ENCODE measurements around the gene CIDEA. TPM values are rescaled to one million over a fixed set of nuclear protein-coding genes. Genes with fewer than 3 reads are reported as not detected.

The CIDEA gene
- total and polyA plus RNA-seq, 3 donors from 2014 or later: 0.57 TPM; not detected in 2

- no peaks in the 10 kb centered on the region for H3K9me3 ChIP-seq
- TF ChIP-seq CTCF (IDR thresholded peaks at IDR 0.05) (no peak), POLR2A (IDR thresholded peaks at IDR 0.05) (no peak)
- H3K27ac ChIP-seq: no peak overlapping the region
- peaks cover 7% of the 10 kb centered on the region for H3K4me1 ChIP-seq
- DNase-seq: no peak
- WGBS, 2 donors: 76 to 92% methylated on average over 1 of the region's 1 CpG
- no peak overlapping the region for H3K4me3 ChIP-seq
- H3K27me3 ChIP-seq: no peaks in the 10 kb centered on the region
- no peaks in the 10 kb centered on the region for H3K36me3 ChIP-seq (ENCODE audit: low read depth, missing control alignments)
- intact Hi-C loops (cut with DNase I; ENCODE audit: low total_unique reads): loop anchor here (10.0 kb wide), 1 partner anchor 371 kb away; the partner anchor contains the start of gene SPIRE1
Observed at GRCh38 chr18:12283666-12284065, 29.5 kb downstream of the CIDEA start.

- intact Hi-C loops (cut with DNase I; ENCODE audit: low total_unique reads): loop anchor here (10.0 kb wide), 1 partner anchor 368 kb away; the partner anchor contains the start of gene SPIRE1
- no peak for TF ChIP-seq CTCF (IDR thresholded peaks at IDR 0.05)
- TF ChIP-seq POLR2A (IDR thresholded peaks at IDR 0.05): no peak
- no peak overlapping the region for H3K27ac ChIP-seq
- WGBS, 2 donors: 37 to 59% methylated on average over 26 to 30 of the region's 37 CpGs
- peaks cover 11% of the 10 kb centered on the region for H3K4me1 ChIP-seq
- no peak for DNase-seq
- H3K4me3 ChIP-seq: peak overlapping the region in 1 of 2 donors; percentile 52
- H3K27me3 ChIP-seq: no peaks in the 10 kb centered on the region
- no peaks in the 10 kb centered on the region for H3K9me3 ChIP-seq
- H3K36me3 ChIP-seq (ENCODE audit: low read depth, missing control alignments): no peaks in the 10 kb centered on the region
Observed at GRCh38 chr18:12287131-12287681, 33.0 kb downstream of the CIDEA start.

GRCh38 chr18:12287684-12288402, 33.7 kb downstream of the CIDEA start:
- WGBS, 2 donors: 2 to 4% methylated on average over 21 to 41 of the region's 41 CpGs
- H3K4me3 ChIP-seq: peak overlapping the region; percentile 34 to 52
- H3K4me1 ChIP-seq: peaks cover 11% of the 10 kb centered on the region
- H3K27ac ChIP-seq: peak overlapping the region in 1 of 2 donors; percentile 60
- no peaks in the 10 kb centered on the region for H3K27me3 ChIP-seq
- H3K9me3 ChIP-seq: no peaks in the 10 kb centered on the region
- no peaks in the 10 kb centered on the region for H3K36me3 ChIP-seq (ENCODE audit: low read depth, missing control alignments)
- TF ChIP-seq CTCF (IDR thresholded peaks at IDR 0.05): no peak
- intact Hi-C loops (cut with DNase I; ENCODE audit: low total_unique reads): loop anchor here (10.0 kb wide), 1 partner anchor 367 kb away; the partner anchor contains the start of gene SPIRE1
- DNase-seq: peak; percentile 84

GRCh38 chr18:12288403-12288755, 34.2 kb downstream of the CIDEA start:
- intact Hi-C loops (cut with DNase I; ENCODE audit: low total_unique reads): loop anchor here (10.0 kb wide), 1 partner anchor 366 kb away; the partner anchor contains the start of gene SPIRE1
- H3K9me3 ChIP-seq: no peaks in the 10 kb centered on the region
- 8 to 10% methylated on average over 8 to 10 of the region's 10 CpGs for WGBS, 2 donors
- no peaks in the 10 kb centered on the region for H3K36me3 ChIP-seq (ENCODE audit: low read depth, missing control alignments)
- no peaks in the 10 kb centered on the region for H3K27me3 ChIP-seq
- H3K4me1 ChIP-seq: peaks cover 11% of the 10 kb centered on the region
- TF ChIP-seq POLR2A (IDR thresholded peaks at IDR 0.05): no peak
- TF ChIP-seq CTCF (IDR thresholded peaks at IDR 0.05): no peak
- no peak overlapping the region for H3K27ac ChIP-seq
- peak overlapping the region; percentile 34 to 52 for H3K4me3 ChIP-seq
- DNase-seq: no peak

Measured in testis (tissue), 3 donors.